NCI-H1105 (cell line): ENCODE measurements around the gene PSMD10.

Experiments used
- DNase-seq: peaks from one replicate; lab custom pipeline; 2025; lab: John Stamatoyannopoulos, UW

PSMD10 gene

GRCh38 chrX:108071578-108071977 is 19.8 kb downstream of the PSMD10 start:
- DNase-seq, result no peak

- no peak for DNase-seq
Measured at GRCh38 chrX:108070891-108071290, 20.5 kb downstream of the PSMD10 start.

- no peak for DNase-seq
Measured at GRCh38 chrX:108068121-108068520, 23.2 kb downstream of the PSMD10 start.

- no peak for DNase-seq
Measured at GRCh38 chrX:108064613-108065012, 26.7 kb downstream of the PSMD10 start.

GRCh38 chrX:108064001-108064400 is 27.3 kb downstream of the PSMD10 start:
- no peak for DNase-seq

GRCh38 chrX:108059801-108060200 is 31.5 kb downstream of the PSMD10 start:
- no peak for DNase-seq

- DNase-seq, result no peak
Measured at GRCh38 chrX:108055546-108055945, 35.8 kb downstream of the PSMD10 start.

GRCh38 chrX:108053218-108053617 is 38.1 kb downstream of the PSMD10 start:
- DNase-seq, result no peak

GRCh38 chrX:108049649-108050048 is 41.7 kb downstream of the PSMD10 start:
- DNase-seq, result no peak

GRCh38 chrX:108044554-108045256 is 46.6 kb downstream of the PSMD10 start, which contains the start of gene VSIG1:
TSS of gene VSIG1 (plus strand) at chrX:108045065. CDS start at chrX:108045131, 66 bp downstream.
- DNase-seq, result no peak

- DNase-seq, result no peak
Measured at GRCh38 chrX:108036298-108036973, 54.9 kb downstream of the PSMD10 start.

GRCh38 chrX:108034725-108035124 is 56.6 kb downstream of the PSMD10 start:
- DNase-seq, result no peak
